ENCODE measurements around the gene TTC28.
A peak's percentile ranks its signal among the peaks of the same experiment; 100 is the strongest.
"Not testable (repeated sequence)": the region's sequence is repeated elsewhere in the genome, so short reads cannot be mapped to it uniquely, and the experiment has no call there.

Gene TTC28

GRCh38 chr22:28220626-28221363 lies 458.8 kb downstream of the TTC28 start:
- no peak for DNase-seq

GRCh38 chr22:28217277-28217676 lies 462.4 kb downstream of the TTC28 start:
- DNase-seq: no peak

- DNase-seq: not testable (repeated sequence)
These were observed 464.9 kb downstream of the TTC28 start for GRCh38 chr22:28214750-28215149.

- DNase-seq: not testable (repeated sequence)
These were observed 470.2 kb downstream of the TTC28 start for GRCh38 chr22:28209457-28209856.

GRCh38 chr22:28208787-28209186 lies 470.9 kb downstream of the TTC28 start:
- DNase-seq: no peak

GRCh38 chr22:28208036-28208435 lies 471.6 kb downstream of the TTC28 start:
- DNase-seq: no peak

- no peak for DNase-seq
These were observed 472.2 kb downstream of the TTC28 start for GRCh38 chr22:28207281-28208030.

GRCh38 chr22:28205926-28206325 lies 473.7 kb downstream of the TTC28 start:
- DNase-seq: no peak

- DNase-seq: no peak
These were observed 475.3 kb downstream of the TTC28 start for GRCh38 chr22:28204382-28204781.

GRCh38 chr22:28203286-28203685 lies 476.4 kb downstream of the TTC28 start:
- no peak for DNase-seq

- DNase-seq: no peak
These were observed 480.9 kb downstream of the TTC28 start for GRCh38 chr22:28198692-28199091.

GRCh38 chr22:28191571-28191970 lies 488.1 kb downstream of the TTC28 start:
- not testable (repeated sequence) for DNase-seq

- DNase-seq: no peak
These were observed 491.3 kb downstream of the TTC28 start for GRCh38 chr22:28188178-28188879.

- peak in 2 of 3 experiments; percentile 10 to 73 for DNase-seq
These were observed 492.0 kb downstream of the TTC28 start for GRCh38 chr22:28187612-28188011.

GRCh38 chr22:28186641-28187040 lies 493.0 kb downstream of the TTC28 start:
- no peak for DNase-seq

- DNase-seq: no peak
These were observed 494.5 kb downstream of the TTC28 start for GRCh38 chr22:28185130-28185529.

- DNase-seq: peak in 1 of 3 experiments; percentile 59
These were observed 496.4 kb downstream of the TTC28 start for GRCh38 chr22:28183078-28183860.

- peak in 1 of 3 experiments; percentile 14 for DNase-seq
These were observed 498.6 kb downstream of the TTC28 start for GRCh38 chr22:28180804-28181731.

- no peak for DNase-seq
These were observed 500.2 kb downstream of the TTC28 start for GRCh38 chr22:28179392-28179791.

GRCh38 chr22:28175730-28176492 lies 503.7 kb downstream of the TTC28 start:
- no peak for DNase-seq

- no peak for DNase-seq
These were observed 505.1 kb downstream of the TTC28 start for GRCh38 chr22:28174509-28174908.
